HCT116 (cell line): ENCODE measurements around the gene HSD17B10. TPM values are rescaled to one million over a fixed set of nuclear protein-coding genes. Genes with fewer than 3 reads are reported as not detected.

Experiments used
- ATAC-seq: fragments of 200-7000 bp; cut with Tn5 transposase; 2 replicates; pipeline ENCODE4 v1.9.1; 2020; ENCODE audit warnings: mild to moderate bottlenecking, moderate library complexity
- BruUV-seq: library from RNA; stranded (reverse); fragments of 400-500 nt; replicated peaks from 2 replicates; lab custom pipeline; 2021; lab: Mats Ljungman, UMichigan
- CTCF ChIA-PET: fragments of 300-600 bp; sonication (Branson Sonifier 250); formaldehyde crosslinking; loops from one replicate; lab custom pipeline; 2021; ENCODE audit warnings: antibody characterized with exemption; lab: Charles Lee
- POLR2A ChIA-PET: fragments of 300-600, 350-600 bp; sonication (Branson Sonifier 250); formaldehyde crosslinking; loops from one replicate; lab custom pipeline; 2021; ENCODE audit warnings: antibody characterized with exemption; lab: Charles Lee
- RAD21 ChIA-PET, 2 experiments: fragments of 300-600 bp; sonication (Branson Sonifier 250); formaldehyde crosslinking; loops; one replicate each; lab custom pipeline; 2023; ENCODE audit warnings: low total read pairs in 2 of 2; ENCODE audit not compliant: uncharacterized antibody in 2 of 2, unreplicated experiment in 2 of 2, low non-redundant PET in 1 of 2; lab: Charles Lee
- DNase-seq: peaks from one replicate; pipeline ENCODE4 v3.0.0-alpha.2; 2010; ENCODE audit warnings: low read depth, low spot score
- H2AFZ ChIP-seq: fragments of 200-600 bp; shearing (Covaris generic), sonication (generic); 2 replicates; pipeline ENCODE4 v1.6.1; 2017; ENCODE audit warnings: low read depth, mixed run types, mixed read lengths, antibody characterized with exemption, low read length; ENCODE audit not compliant: poor library complexity, severe bottlenecking
- H3K27ac ChIP-seq: 2 replicates; pipeline ENCODE4 v1.5.1; 2012; ENCODE audit warnings: low read depth, low read length
- H3K27me3 ChIP-seq: fragments of 200-600 bp; sonication (generic); 2 replicates; pipeline ENCODE4 v1.6.1; 2016; ENCODE audit warnings: mixed run types, low read length, mixed read lengths; ENCODE audit not compliant: insufficient read depth
- H3K36me3 ChIP-seq, 2 experiments: fragments of 200-500 bp in 1 of 2; fragments of 200-600 bp in 1 of 2; sonication (Bioruptor generic) in 1 of 2; sonication (generic) in 1 of 2; 2 replicates each; pipeline versions ENCODE4 v1.5.1 to v1.6.1; 2014 to 2016; ENCODE audit warnings: low read length in 2 of 2, inconsistent platforms in 1 of 2, mixed read lengths in 1 of 2, mixed run types in 1 of 2; ENCODE audit not compliant: insufficient read depth in 2 of 2, control insufficient read depth in 1 of 2
- H3K4me1 ChIP-seq, 2 experiments: fragments of 200-600 bp in 1 of 2; sonication (generic) in 1 of 2; 2 replicates each; pipeline versions ENCODE4 v1.5.1 to v1.6.1; 2012 to 2017; ENCODE audit warnings: low read length in 2 of 2, inconsistent platforms in 1 of 2, mild to moderate bottlenecking in 1 of 2, mixed read lengths in 1 of 2, mixed run types in 1 of 2, moderate library complexity in 1 of 2; ENCODE audit not compliant: insufficient read depth in 2 of 2, control insufficient read depth in 1 of 2
- H3K4me2 ChIP-seq: fragments of 200-600 bp; sonication (generic); 2 replicates; pipeline ENCODE4 v1.6.1; 2017; ENCODE audit warnings: mixed run types, low read length, mixed read lengths
- H3K4me3 ChIP-seq, 2 experiments: fragments of 200-600 bp in 1 of 2; sonication (generic) in 1 of 2; replicated peaks in 1 of 2; 2 replicates each; pipeline ENCODE4 v1.5.1; 2011 to 2016; ENCODE audit warnings: low read length in 2 of 2, control low read depth in 1 of 2, low read depth in 1 of 2, mild to moderate bottlenecking in 1 of 2, mixed read lengths in 1 of 2, mixed run types in 1 of 2
- H3K79me2 ChIP-seq: fragments of 200-600 bp; sonication (generic); 2 replicates; pipeline ENCODE4 v1.6.1; 2017; ENCODE audit warnings: mild to moderate bottlenecking, mixed run types, low read length, moderate library complexity, mixed read lengths; ENCODE audit not compliant: insufficient read depth
- H3K9ac ChIP-seq: fragments of 200-600 bp; sonication (generic); 2 replicates; pipeline ENCODE4 v1.6.1; 2016; ENCODE audit warnings: low read length, mixed read lengths
- H3K9me2 ChIP-seq: fragments of 200-600 bp; sonication (generic), shearing (Covaris generic); 2 replicates; pipeline ENCODE4 v1.6.1; 2017; ENCODE audit warnings: mixed run types, mild to moderate bottlenecking, moderate library complexity; ENCODE audit not compliant: insufficient read depth
- H3K9me3 ChIP-seq, 2 experiments: fragments of 200-500 bp in 1 of 2; fragments of 200-600 bp in 1 of 2; sonication (Bioruptor generic) in 1 of 2; sonication (generic) in 1 of 2; 2 replicates each; pipeline ENCODE4 v1.6.1; 2014 to 2017; ENCODE audit warnings: low read length in 2 of 2, mixed read lengths in 2 of 2, inconsistent platforms in 1 of 2, low read depth in 1 of 2, mild to moderate bottlenecking in 1 of 2, mixed run types in 1 of 2, moderate library complexity in 1 of 2; ENCODE audit not compliant: control insufficient read depth in 1 of 2, insufficient read depth in 1 of 2
- H4K20me1 ChIP-seq: fragments of 200-600 bp; sonication (generic), shearing (Covaris generic); 2 replicates; pipeline ENCODE4 v1.6.1; 2017; ENCODE audit warnings: mixed run types, mild to moderate bottlenecking, moderate library complexity; ENCODE audit not compliant: insufficient read depth
- CBX3 ChIP-seq: IDR thresholded peaks from 2 replicates; pipeline ENCODE4 v1.6.1; 2012; ENCODE audit warnings: low read depth
- CEBPB ChIP-seq: IDR thresholded peaks from 2 replicates; pipeline ENCODE4 v1.6.1; 2012; ENCODE audit warnings: low read depth
- EGR1 ChIP-seq: IDR thresholded peaks from 2 replicates; pipeline ENCODE4 v1.6.1; 2012; ENCODE audit warnings: low read depth
- ELF1 ChIP-seq: IDR thresholded peaks from 2 replicates; pipeline ENCODE4 v1.6.1; 2012; ENCODE audit warnings: low read depth, borderline replicate concordance
- EZH2 ChIP-seq: fragments of 200-600 bp; sonication (generic); IDR thresholded peaks from 2 replicates; pipeline ENCODE4 v1.6.1; 2017; ENCODE audit warnings: antibody characterized with exemption, mixed run types
- EZH2phosphoT487 ChIP-seq: fragments of 200-600 bp; IDR thresholded peaks from 2 replicates; pipeline ENCODE4 v1.6.1; 2018; ENCODE audit warnings: antibody characterized with exemption, borderline replicate concordance
- FOSL1 ChIP-seq: IDR thresholded peaks from 2 replicates; pipeline ENCODE4 v1.6.1; 2012; ENCODE audit warnings: low read depth
- JUND ChIP-seq: IDR thresholded peaks from 2 replicates; pipeline ENCODE4 v1.6.1; 2012
- POLR2A ChIP-seq: IDR thresholded peaks from 2 replicates; pipeline ENCODE4 v1.7.0; 2011; ENCODE audit warnings: borderline replicate concordance; ENCODE audit not compliant: insufficient read depth, insufficient read length; ENCODE audit errors: extremely low read depth
- POLR2AphosphoS5 ChIP-seq: IDR thresholded peaks from 2 replicates; pipeline ENCODE4 v1.6.1; 2011; ENCODE audit warnings: mild to moderate bottlenecking, low read depth, low read length, moderate library complexity
- SIN3A ChIP-seq: IDR thresholded peaks from 2 replicates; pipeline ENCODE4 v1.6.1; 2012; ENCODE audit warnings: low read depth
- SP1 ChIP-seq: IDR thresholded peaks from 2 replicates; pipeline ENCODE4 v1.6.1; 2012; ENCODE audit warnings: low read depth
- TCF7L2 ChIP-seq: IDR thresholded peaks from 2 replicates; pipeline ENCODE4 v1.7.0; 2011; ENCODE audit warnings: borderline replicate concordance, inconsistent platforms; ENCODE audit not compliant: insufficient read depth, insufficient read length; ENCODE audit errors: extremely low read depth
- ZFX ChIP-seq: fragments of 450-650 bp; IDR thresholded peaks from 2 replicates; pipeline ENCODE4 v1.6.1; 2017
- ZNF274 ChIP-seq: fragments of 200-500 bp; sonication (Bioruptor generic); IDR thresholded peaks from 2 replicates; pipeline ENCODE4 v1.6.1; 2014; ENCODE audit warnings: mild to moderate bottlenecking, low read depth, low read length, inconsistent platforms
- intact Hi-C: fragments of 100-400 bp; cut with micrococcal nuclease; formaldehyde crosslinking; loops from 2 replicates; pipeline ENCODE4 v1.10.0; 2022
- total RNA-seq: library from RNA; stranded (reverse); gene quantifications from one replicate; pipeline ENCODE4 v1.2.1, GENCODE V29; 2021; ENCODE audit not compliant: unreplicated experiment
- TF ChIP-seq, protein P1 (sequence below), 3 experiments: fragments of 200-600 bp in 1 of 3; sonication (generic) in 1 of 3; IDR thresholded peaks in 2 of 3; conservative IDR thresholded peaks in 1 of 3; 2 replicates each; pipeline ENCODE4 v1.5.1; 2012 to 2017; ENCODE audit warnings: low read depth in 2 of 3, low read length in 2 of 3, antibody characterized with exemption in 1 of 3, borderline replicate concordance in 1 of 3, control low read depth in 1 of 3, mild to moderate bottlenecking in 1 of 3, mixed read lengths in 1 of 3, mixed run types in 1 of 3, moderate library complexity in 1 of 3; ENCODE audit not compliant: insufficient read depth in 1 of 3
- TF ChIP-seq, protein P2 (sequence below): IDR thresholded peaks from 2 replicates; pipeline ENCODE4 v1.6.1; 2012
- TF ChIP-seq, protein P3 (sequence below): IDR thresholded peaks from 2 replicates; pipeline ENCODE4 v1.6.1; 2012
- TF ChIP-seq, protein P4 (sequence below): IDR thresholded peaks from 2 replicates; pipeline ENCODE4 v1.6.1; 2012; ENCODE audit warnings: low read depth

HSD17B10 gene
- total RNA-seq, 1 experiment from 2014 or later: 94.4 TPM

DNA sequence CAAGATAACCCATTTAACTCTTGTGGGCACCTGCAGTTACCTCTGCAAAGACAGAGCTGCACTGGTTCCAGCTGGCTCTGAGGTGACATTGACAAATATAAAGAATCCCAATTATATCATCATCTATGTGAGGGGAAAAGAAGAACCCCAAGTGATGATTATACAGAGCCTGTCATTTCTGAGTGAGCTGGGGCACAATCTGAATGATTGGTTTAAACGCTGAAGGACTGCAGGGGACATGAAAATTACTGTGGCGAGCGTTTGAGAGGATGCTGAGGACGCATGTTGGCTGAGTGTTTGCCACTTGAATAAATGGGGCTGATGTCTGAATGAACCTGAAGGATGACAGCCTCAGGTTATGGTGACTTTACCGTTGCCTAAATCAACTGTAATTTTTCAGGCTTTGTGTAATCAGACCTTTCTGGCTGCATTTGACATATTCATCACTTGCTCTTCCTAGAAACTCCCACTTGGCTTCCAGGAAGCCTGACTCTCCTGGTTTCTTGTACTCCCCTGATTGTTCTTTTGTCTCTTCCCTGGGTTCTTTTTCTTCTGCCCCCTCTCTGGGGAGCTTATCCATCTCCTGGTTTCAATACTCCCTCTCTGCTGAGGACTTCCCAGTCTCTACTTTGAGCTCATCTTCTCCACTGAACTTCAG lies 4.1 kb upstream of the HSD17B10 start (continued):
- TF ChIP-seq POLR2AphosphoS5 (no peak), ZFX (no peak)
- TF ChIP-seq, all 23 proteins: peak for 0

DNA sequence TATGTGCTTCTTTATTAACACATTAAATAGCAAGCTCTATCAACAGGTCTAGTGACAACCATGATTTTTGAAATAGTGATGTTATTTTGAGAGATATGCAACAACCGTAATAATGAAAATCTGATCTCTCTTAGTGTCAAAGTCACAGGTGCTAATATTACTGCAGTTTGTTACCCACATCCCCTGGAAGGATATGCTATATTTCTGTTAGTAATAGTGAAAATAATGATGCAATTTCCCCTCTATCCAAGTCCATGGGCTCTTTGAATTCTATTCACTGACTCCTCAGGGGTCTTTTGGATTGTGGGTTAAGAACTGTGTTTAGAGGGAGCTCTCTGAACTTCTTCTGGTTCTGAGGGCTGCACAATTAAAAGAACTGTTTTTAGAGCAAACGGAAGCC lies 3.0 kb upstream of the HSD17B10 start:
- no peak overlapping the region for H3K4me3 ChIP-seq
- ATAC-seq (no peak), DNase-seq (no peak)
- TF ChIP-seq TCF7L2 (no peak), POLR2AphosphoS5 (no peak), EZH2phosphoT487 (no peak), SP1 (no peak), EZH2 (no peak), ZFX (no peak), ELF1 (no peak), JUND (no peak), CEBPB (no peak), POLR2A (no peak), ZNF274 (no peak), CBX3 (no peak), EGR1 (no peak), SIN3A (no peak), FOSL1 (no peak)
- TF ChIP-seq, protein P1, sequence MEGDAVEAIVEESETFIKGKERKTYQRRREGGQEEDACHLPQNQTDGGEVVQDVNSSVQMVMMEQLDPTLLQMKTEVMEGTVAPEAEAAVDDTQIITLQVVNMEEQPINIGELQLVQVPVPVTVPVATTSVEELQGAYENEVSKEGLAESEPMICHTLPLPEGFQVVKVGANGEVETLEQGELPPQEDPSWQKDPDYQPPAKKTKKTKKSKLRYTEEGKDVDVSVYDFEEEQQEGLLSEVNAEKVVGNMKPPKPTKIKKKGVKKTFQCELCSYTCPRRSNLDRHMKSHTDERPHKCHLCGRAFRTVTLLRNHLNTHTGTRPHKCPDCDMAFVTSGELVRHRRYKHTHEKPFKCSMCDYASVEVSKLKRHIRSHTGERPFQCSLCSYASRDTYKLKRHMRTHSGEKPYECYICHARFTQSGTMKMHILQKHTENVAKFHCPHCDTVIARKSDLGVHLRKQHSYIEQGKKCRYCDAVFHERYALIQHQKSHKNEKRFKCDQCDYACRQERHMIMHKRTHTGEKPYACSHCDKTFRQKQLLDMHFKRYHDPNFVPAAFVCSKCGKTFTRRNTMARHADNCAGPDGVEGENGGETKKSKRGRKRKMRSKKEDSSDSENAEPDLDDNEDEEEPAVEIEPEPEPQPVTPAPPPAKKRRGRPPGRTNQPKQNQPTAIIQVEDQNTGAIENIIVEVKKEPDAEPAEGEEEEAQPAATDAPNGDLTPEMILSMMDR (IDR thresholded peaks at IDR 0.05 in 2 of 3, conservative IDR thresholded peaks at IDR 0.05 in 1 of 3; ENCODE audit: borderline replicate concordance in 1 of 3, insufficient read depth in 1 of 3, low read depth in 2 of 3, low read length in 2 of 3): no peak
- TF ChIP-seq, protein P2, sequence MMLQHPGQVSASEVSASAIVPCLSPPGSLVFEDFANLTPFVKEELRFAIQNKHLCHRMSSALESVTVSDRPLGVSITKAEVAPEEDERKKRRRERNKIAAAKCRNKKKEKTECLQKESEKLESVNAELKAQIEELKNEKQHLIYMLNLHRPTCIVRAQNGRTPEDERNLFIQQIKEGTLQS: no peak
- TF ChIP-seq, protein P3, sequence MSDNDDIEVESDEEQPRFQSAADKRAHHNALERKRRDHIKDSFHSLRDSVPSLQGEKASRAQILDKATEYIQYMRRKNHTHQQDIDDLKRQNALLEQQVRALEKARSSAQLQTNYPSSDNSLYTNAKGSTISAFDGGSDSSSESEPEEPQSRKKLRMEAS: no peak
- TF ChIP-seq, protein P4, sequence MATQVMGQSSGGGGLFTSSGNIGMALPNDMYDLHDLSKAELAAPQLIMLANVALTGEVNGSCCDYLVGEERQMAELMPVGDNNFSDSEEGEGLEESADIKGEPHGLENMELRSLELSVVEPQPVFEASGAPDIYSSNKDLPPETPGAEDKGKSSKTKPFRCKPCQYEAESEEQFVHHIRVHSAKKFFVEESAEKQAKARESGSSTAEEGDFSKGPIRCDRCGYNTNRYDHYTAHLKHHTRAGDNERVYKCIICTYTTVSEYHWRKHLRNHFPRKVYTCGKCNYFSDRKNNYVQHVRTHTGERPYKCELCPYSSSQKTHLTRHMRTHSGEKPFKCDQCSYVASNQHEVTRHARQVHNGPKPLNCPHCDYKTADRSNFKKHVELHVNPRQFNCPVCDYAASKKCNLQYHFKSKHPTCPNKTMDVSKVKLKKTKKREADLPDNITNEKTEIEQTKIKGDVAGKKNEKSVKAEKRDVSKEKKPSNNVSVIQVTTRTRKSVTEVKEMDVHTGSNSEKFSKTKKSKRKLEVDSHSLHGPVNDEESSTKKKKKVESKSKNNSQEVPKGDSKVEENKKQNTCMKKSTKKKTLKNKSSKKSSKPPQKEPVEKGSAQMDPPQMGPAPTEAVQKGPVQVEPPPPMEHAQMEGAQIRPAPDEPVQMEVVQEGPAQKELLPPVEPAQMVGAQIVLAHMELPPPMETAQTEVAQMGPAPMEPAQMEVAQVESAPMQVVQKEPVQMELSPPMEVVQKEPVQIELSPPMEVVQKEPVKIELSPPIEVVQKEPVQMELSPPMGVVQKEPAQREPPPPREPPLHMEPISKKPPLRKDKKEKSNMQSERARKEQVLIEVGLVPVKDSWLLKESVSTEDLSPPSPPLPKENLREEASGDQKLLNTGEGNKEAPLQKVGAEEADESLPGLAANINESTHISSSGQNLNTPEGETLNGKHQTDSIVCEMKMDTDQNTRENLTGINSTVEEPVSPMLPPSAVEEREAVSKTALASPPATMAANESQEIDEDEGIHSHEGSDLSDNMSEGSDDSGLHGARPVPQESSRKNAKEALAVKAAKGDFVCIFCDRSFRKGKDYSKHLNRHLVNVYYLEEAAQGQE: no peak
- no peaks in the 10 kb centered on the region for H3K36me3 ChIP-seq
- intact Hi-C loops: no loop called here
- H3K9me2 ChIP-seq: no peaks in the 10 kb centered on the region
- ChIA-PET RAD21 (no interaction called here), CTCF (interaction anchor here (1.4 kb wide), 1 partner anchor 143 kb away, joined by 4 read pairs; no protein-coding TSS in a partner anchor), POLR2A (interaction anchor here (2.4 kb wide), 1 partner anchor 15 kb away, joined by 11 read pairs; the partner anchor contains the start of genes RIBC1 and SMC1A)
- H3K9me3 ChIP-seq: no peaks in the 10 kb centered on the region
- H4K20me1 ChIP-seq: no peaks in the 10 kb centered on the region
- H3K9ac ChIP-seq: no peak overlapping the region
- no TSS peak for BruUV-seq
- no peak overlapping the region for H2AFZ ChIP-seq
- peaks cover 8 to 30% of the 10 kb centered on the region in 2 experiments for H3K4me1 ChIP-seq
- no peak overlapping the region for H3K4me2 ChIP-seq
- no peak overlapping the region for H3K27ac ChIP-seq
- H3K79me2 ChIP-seq: peaks cover 10% of the 10 kb centered on the region; the same call in 1 of the 2 replicates
- H3K27me3 ChIP-seq: no peaks in the 10 kb centered on the region
